GM12878 (cell line): ENCODE data around the gene ADGRG2. TPM values are rescaled to one million over a fixed set of nuclear protein-coding genes. Genes with fewer than 3 reads are reported as not detected.

Experiments
- HSF1 ChIP-seq: fragments of 150-350 bp; IDR thresholded peaks from 2 replicates; pipeline ENCODE4 v1.6.1; 2014; ENCODE audit warnings: mild to moderate bottlenecking, low read depth, low read length
- MXI1 ChIP-seq: fragments of 150-350 bp; IDR thresholded peaks from 2 replicates; pipeline ENCODE4 v1.6.1; 2011; ENCODE audit warnings: low read depth, mild to moderate bottlenecking, inconsistent platforms, low read length, improper control_type of control experiment
- MYC ChIP-seq: IDR thresholded peaks from 2 replicates; pipeline ENCODE4 v1.6.1; 2011; ENCODE audit warnings: mild to moderate bottlenecking, low read length, moderate library complexity, inconsistent platforms; ENCODE audit not compliant: insufficient read depth, insufficient replicate concordance, insufficient read length, severe bottlenecking
- RAD51 ChIP-seq: fragments of 450-650 bp; IDR thresholded peaks from 2 replicates; pipeline ENCODE4 v1.6.1; 2016; ENCODE audit warnings: moderate library complexity, mild to moderate bottlenecking, inconsistent platforms
- YBX1 ChIP-seq: fragments of 450-650 bp; IDR thresholded peaks from 2 replicates; pipeline ENCODE4 v1.6.1; 2016; ENCODE audit warnings: antibody characterized with exemption
- ZBTB4 ChIP-seq: fragments of 450-650 bp; formaldehyde crosslinking; IDR thresholded peaks from 2 replicates; pipeline ENCODE4 v1.4.0; 2022; ENCODE audit warnings: mild to moderate bottlenecking, moderate library complexity
- ZNF592 ChIP-seq: fragments of 450-650 bp; IDR thresholded peaks from 2 replicates; pipeline ENCODE4 v1.6.1; 2017; ENCODE audit warnings: mild to moderate bottlenecking, moderate library complexity
- polyA plus RNA-seq, 11 experiments: library from polyadenylated mRNA; depleted of rRNA in 4 of 11; unstranded in 6 of 11; stranded (reverse) in 5 of 11; fragments of >200 nt; fragmentation: Nextera tagmentation in 4 of 11; fragmentation: Illumina TruSeq in 1 of 11; extraction: Ambion mirVana in 4 of 11; extraction: Trizol in 1 of 11; gene quantifications; 1 replicate in 1 of 11; 2 replicates in 10 of 11; pipeline versions ENCODE4 v1.2.1 to v1.2.3, GENCODE V29; 2011 to 2016; ENCODE audit warnings: inconsistent platforms in 2 of 11, missing spikeins in 2 of 11, low read depth in 1 of 11
- total RNA-seq, 4 experiments: library from RNA; depleted of rRNA in 3 of 4; stranded (reverse); fragments of >200 nt in 3 of 4; fragmentation: Illumina TruSeq in 1 of 4; extraction: Trizol in 1 of 4; gene quantifications; 2 replicates each; pipeline versions ENCODE4 v1.2.1 to v1.2.3, GENCODE V29; 2013 to 2021

Gene ADGRG2
- total and polyA plus RNA-seq, 10 of the 15 experiments (the other 5 are each of a cell fraction or from before 2014, with no cell fraction given) = 0.02 to 0.29 (median 0.05) TPM; not detected in 5

- no peak for TF ChIP-seq ZBTB4 (CRISPR knock-in tag)
- no peak for TF ChIP-seq MYC
- TF ChIP-seq YBX1 = no peak
- TF ChIP-seq ZNF592 = no peak
- TF ChIP-seq MXI1 = no peak
- no peak for TF ChIP-seq HSF1
- TF ChIP-seq RAD51 = no peak
- TF ChIP-seq, all 136 proteins: peak for 4
Measured at GRCh38 chrX:19005909-19006308, 116.4 kb downstream of the ADGRG2 start (continued).
